DOHH2 (cell line): ENCODE measurements around the gene GHR.

Experiments used
- H3F3A ChIP-seq: fragments of 200-600 bp; sonication (generic), shearing (Covaris generic); 2 replicates; pipeline ENCODE4 v1.6.0; 2016; ENCODE audit warnings: antibody characterized with exemption, mild to moderate bottlenecking; ENCODE audit not compliant: control insufficient read depth, insufficient read depth
- H3K27ac ChIP-seq: fragments of 200-600 bp; sonication (generic); 2 replicates; pipeline ENCODE4 v1.5.1; 2014; ENCODE audit warnings: low read depth, mild to moderate bottlenecking, low read length, moderate library complexity
- H3K27me3 ChIP-seq: fragments of 200-600 bp; sonication (generic); 2 replicates; pipeline ENCODE4 v1.6.1; 2014; ENCODE audit warnings: mild to moderate bottlenecking, low read length, mixed read lengths; ENCODE audit not compliant: control insufficient read depth
- H3K36me3 ChIP-seq: fragments of 200-600 bp; sonication (generic); 2 replicates; pipeline ENCODE4 v1.6.1; 2014; ENCODE audit warnings: mild to moderate bottlenecking, low read length, moderate library complexity, mixed read lengths; ENCODE audit not compliant: control insufficient read depth
- H3K4me1 ChIP-seq: fragments of 200-600 bp; sonication (generic); 2 replicates; pipeline ENCODE4 v1.6.1; 2014; ENCODE audit warnings: mild to moderate bottlenecking, low read length, mixed read lengths; ENCODE audit not compliant: control insufficient read depth
- H3K4me2 ChIP-seq: fragments of 200-600 bp; sonication (generic); 2 replicates; pipeline ENCODE4 v1.6.0; 2014; ENCODE audit warnings: mild to moderate bottlenecking, low read length, moderate library complexity
- H3K4me3 ChIP-seq: fragments of 200-600 bp; sonication (generic); 2 replicates; pipeline ENCODE4 v1.5.1; 2014; ENCODE audit warnings: mild to moderate bottlenecking, low read length, mixed read lengths
- H3K79me2 ChIP-seq: fragments of 200-600 bp; sonication (generic); 2 replicates; pipeline ENCODE4 v1.6.1; 2014; ENCODE audit warnings: mild to moderate bottlenecking, low read length, mixed read lengths; ENCODE audit not compliant: control insufficient read depth
- H3K9me2 ChIP-seq: fragments of 200-600 bp; sonication (generic); replicated peaks from 2 replicates; pipeline ENCODE4 v1.6.1; 2014; ENCODE audit warnings: mild to moderate bottlenecking, low read length, mixed read lengths; ENCODE audit not compliant: control insufficient read depth
- H3K9me3 ChIP-seq: fragments of 200-600 bp; sonication (generic); 2 replicates; pipeline ENCODE4 v1.6.1; 2014; ENCODE audit warnings: antibody characterized with exemption, low read length, mixed read lengths; ENCODE audit not compliant: control insufficient read depth, insufficient read depth
- H4K20me1 ChIP-seq: fragments of 200-600 bp; sonication (generic); 2 replicates; pipeline ENCODE4 v1.6.0; 2014; ENCODE audit warnings: low read depth, mild to moderate bottlenecking, antibody characterized with exemption, low read length, moderate library complexity; ENCODE audit not compliant: control insufficient read depth, insufficient read depth
- CTCF ChIP-seq: fragments of 200-600 bp; sonication (generic); IDR thresholded peaks from one replicate; pipeline ENCODE4 v1.5.1; 2014; ENCODE audit warnings: antibody characterized with exemption, mild to moderate bottlenecking, low read depth, low read length; ENCODE audit not compliant: poor library complexity, severe bottlenecking
- EZH2phosphoT487 ChIP-seq: fragments of 200-600 bp; sonication (generic); IDR thresholded peaks from 2 replicates; pipeline ENCODE4 v1.6.1; 2017; ENCODE audit warnings: borderline replicate concordance, mild to moderate bottlenecking, antibody characterized with exemption, low read length, moderate library complexity, mixed read lengths

Gene GHR

GRCh38 chr5:42599106-42599505, 175.9 kb downstream of the GHR start:
- no peaks in the 10 kb centered on the region for H3K36me3 ChIP-seq
- no peaks in the 10 kb centered on the region for H3K79me2 ChIP-seq
- H4K20me1 ChIP-seq, result no peaks in the 10 kb centered on the region
- no peaks in the 10 kb centered on the region for H3K9me2 ChIP-seq
- no peaks in the 10 kb centered on the region for H3K27me3 ChIP-seq
- no peak overlapping the region for H3K4me2 ChIP-seq
- no peak for TF ChIP-seq CTCF
- TF ChIP-seq EZH2phosphoT487, result no peak
- H3K4me3 ChIP-seq, result no peak overlapping the region
- H3F3A ChIP-seq, result no peaks in the 10 kb centered on the region
- H3K4me1 ChIP-seq, result no peaks in the 10 kb centered on the region
- H3K9me3 ChIP-seq, result no peaks in the 10 kb centered on the region
- H3K27ac ChIP-seq, result no peak overlapping the region

GRCh38 chr5:42600441-42600840, 177.2 kb downstream of the GHR start:
- Histone ChIP-seq H3K4me1 (no peaks in the 10 kb centered on the region), H3K27ac (no peak overlapping the region), H3K27me3 (no peaks in the 10 kb centered on the region), H3K9me2 (no peaks in the 10 kb centered on the region), H3F3A (no peaks in the 10 kb centered on the region), H3K36me3 (no peaks in the 10 kb centered on the region), H3K4me2 (no peak overlapping the region), H3K79me2 (no peaks in the 10 kb centered on the region), H3K9me3 (no peaks in the 10 kb centered on the region), H4K20me1 (no peaks in the 10 kb centered on the region), H3K4me3 (no peak overlapping the region)
- TF ChIP-seq CTCF, result no peak
- no peak for TF ChIP-seq EZH2phosphoT487

- Histone ChIP-seq H3K9me3 (no peaks in the 10 kb centered on the region), H3K4me3 (no peak overlapping the region), H3F3A (no peaks in the 10 kb centered on the region), H3K4me2 (no peak overlapping the region), H3K79me2 (no peaks in the 10 kb centered on the region), H3K4me1 (no peaks in the 10 kb centered on the region), H3K27ac (no peak overlapping the region), H3K9me2 (no peaks in the 10 kb centered on the region), H3K36me3 (no peaks in the 10 kb centered on the region), H3K27me3 (no peaks in the 10 kb centered on the region; the same call in 1 of the 2 replicates), H4K20me1 (no peaks in the 10 kb centered on the region)
- no peak for TF ChIP-seq CTCF
- TF ChIP-seq EZH2phosphoT487, result no peak
Observed at GRCh38 chr5:42604171-42604711, 181.0 kb downstream of the GHR start.
